ENCODE data around the gene SHPK.

SHPK gene

GRCh38 chr17:3659541-3660111 is 23.6 kb upstream of the SHPK start:
- DNase-seq, result no peak

- DNase-seq, result no peak
Measured at GRCh38 chr17:3658784-3659449, 22.9 kb upstream of the SHPK start.

GRCh38 chr17:3657874-3658783 is 22.1 kb upstream of the SHPK start:
- DNase-seq, result no peak

- no peak for DNase-seq
Measured at GRCh38 chr17:3657588-3657869, 21.5 kb upstream of the SHPK start.

- DNase-seq, result no peak
Measured at GRCh38 chr17:3656755-3657587, 20.9 kb upstream of the SHPK start.

GRCh38 chr17:3656353-3656752 is 20.3 kb upstream of the SHPK start:
- DNase-seq, result no peak

GRCh38 chr17:3655766-3656165 is 19.7 kb upstream of the SHPK start:
- no peak for DNase-seq

- peak; percentile 44 for DNase-seq
Measured at GRCh38 chr17:3647769-3648555, 11.9 kb upstream of the SHPK start.

- no peak for DNase-seq
Measured at GRCh38 chr17:3647251-3647650, 11.2 kb upstream of the SHPK start.

- DNase-seq, result no peak
Measured at GRCh38 chr17:3645310-3645709, 9.3 kb upstream of the SHPK start.

GRCh38 chr17:3643889-3644349 is 7.9 kb upstream of the SHPK start:
- no peak for DNase-seq

- DNase-seq, result no peak
Measured at GRCh38 chr17:3641717-3642486, 5.9 kb upstream of the SHPK start.

GRCh38 chr17:3641014-3641413 is 5.0 kb upstream of the SHPK start:
- no peak for DNase-seq

GRCh38 chr17:3639981-3640596 is 4.0 kb upstream of the SHPK start:
- DNase-seq, result peak; percentile 19

GRCh38 chr17:3636908-3637373 is 891 bp upstream of the SHPK start:
- DNase-seq, result no peak

- no peak for DNase-seq
Measured at GRCh38 chr17:3635474-3636153, 436 bp downstream of the SHPK start.

GRCh38 chr17:3632287-3632686 is 3.8 kb downstream of the SHPK start:
- no peak for DNase-seq

GRCh38 chr17:3630781-3631180 is 5.3 kb downstream of the SHPK start:
- no peak for DNase-seq

GRCh38 chr17:3627769-3628167 is 8.3 kb downstream of the SHPK start:
- no peak for DNase-seq

All from stimulated activated CD4-positive, alpha-beta T cell treated with anti-CD3 and anti-CD28 coated beads, Interleukin-4, amount 100 ng/mL, for 24 hours (primary cell).